Measurements from ENCODE around the gene CNTN4. TPM values are rescaled to one million over a fixed set of nuclear protein-coding genes. Genes with fewer than 3 reads are reported as not detected.

Gene CNTN4
- total RNA-seq, 1 experiment from 2014 or later = 1.6 TPM

DNA sequence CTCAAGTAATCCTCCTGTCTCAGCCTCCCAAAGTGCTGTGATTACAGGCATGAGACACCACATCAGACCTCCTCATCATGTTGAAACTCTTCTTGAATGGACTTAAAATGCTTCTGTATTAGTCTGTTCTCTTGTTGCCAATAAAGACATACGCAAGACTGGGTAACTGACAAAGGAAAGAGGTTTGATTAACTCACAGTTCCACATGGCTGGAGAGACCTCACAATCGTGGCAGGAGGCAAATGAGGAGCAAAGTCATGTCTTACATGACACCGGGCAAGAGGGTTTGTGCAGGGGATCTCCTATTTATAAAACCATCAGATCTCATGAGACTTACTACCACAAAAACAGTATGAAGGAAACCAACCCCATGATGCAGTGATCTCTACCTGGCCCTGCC lies 113.5 kb downstream of the CNTN4 start:
- H3K9ac ChIP-seq (ENCODE audit: extremely low read depth, insufficient read length, low read length) = no peak overlapping the region
- no peak overlapping the region for H3K27ac ChIP-seq (ENCODE audit: insufficient read length, low read depth, low read length)
- Mint-ChIP-seq H3K36me3 (ENCODE audit: insufficient read depth in 1 of 3, low read depth in 3 of 3) (no peaks in the 10 kb centered on the region; a peak in 1 of 7 replicates), H3K9me3 (no peaks in the 10 kb centered on the region), H3K27ac (no peak overlapping the region), H3K4me1 (peaks cover 7 to 12% of the 10 kb centered on the region in 2 experiments; a peak in 3 of 4 replicates), H3K4me3 (no peak overlapping the region), H3K27me3 (ENCODE audit: low read depth) (no peaks in the 10 kb centered on the region)
- H3K79me2 ChIP-seq (ENCODE audit: insufficient read depth, low read length) = no peaks in the 10 kb centered on the region
- no peak overlapping the region for H3K18ac ChIP-seq (ENCODE audit: insufficient read length, low read depth, low read length)
- no peak overlapping the region for H3K23ac ChIP-seq (ENCODE audit: insufficient read length, low read depth, low read length)
- TF ChIP-seq, protein P1, sequence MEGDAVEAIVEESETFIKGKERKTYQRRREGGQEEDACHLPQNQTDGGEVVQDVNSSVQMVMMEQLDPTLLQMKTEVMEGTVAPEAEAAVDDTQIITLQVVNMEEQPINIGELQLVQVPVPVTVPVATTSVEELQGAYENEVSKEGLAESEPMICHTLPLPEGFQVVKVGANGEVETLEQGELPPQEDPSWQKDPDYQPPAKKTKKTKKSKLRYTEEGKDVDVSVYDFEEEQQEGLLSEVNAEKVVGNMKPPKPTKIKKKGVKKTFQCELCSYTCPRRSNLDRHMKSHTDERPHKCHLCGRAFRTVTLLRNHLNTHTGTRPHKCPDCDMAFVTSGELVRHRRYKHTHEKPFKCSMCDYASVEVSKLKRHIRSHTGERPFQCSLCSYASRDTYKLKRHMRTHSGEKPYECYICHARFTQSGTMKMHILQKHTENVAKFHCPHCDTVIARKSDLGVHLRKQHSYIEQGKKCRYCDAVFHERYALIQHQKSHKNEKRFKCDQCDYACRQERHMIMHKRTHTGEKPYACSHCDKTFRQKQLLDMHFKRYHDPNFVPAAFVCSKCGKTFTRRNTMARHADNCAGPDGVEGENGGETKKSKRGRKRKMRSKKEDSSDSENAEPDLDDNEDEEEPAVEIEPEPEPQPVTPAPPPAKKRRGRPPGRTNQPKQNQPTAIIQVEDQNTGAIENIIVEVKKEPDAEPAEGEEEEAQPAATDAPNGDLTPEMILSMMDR (conservative IDR thresholded peaks at IDR 0.05) = no peak
- no peak overlapping the region for H2BK15ac ChIP-seq (ENCODE audit: low read depth, low read length)
- no peaks in the 10 kb centered on the region for H4K20me1 ChIP-seq (ENCODE audit: control insufficient read depth, insufficient read depth, insufficient read length)
- WGBS (ENCODE audit: extremely low coverage, insufficient read length, low lambda C conversion rate) = no CpG with 5 or more reads among the region's 3 CpGs
- H2BK12ac ChIP-seq (ENCODE audit: insufficient read length, low read depth, low read length) = no peak overlapping the region
- H3K14ac ChIP-seq (ENCODE audit: insufficient read depth, low read length) = no peak overlapping the region
- no peak overlapping the region for H4K5ac ChIP-seq (ENCODE audit: insufficient read length, low read depth, low read length)
- no peaks in the 10 kb centered on the region for H3K79me1 ChIP-seq (ENCODE audit: insufficient read depth, low read depth, low read length, poor library complexity, severe bottlenecking)
- DNase-seq = no peak
- no peak overlapping the region for H2BK5ac ChIP-seq (ENCODE audit: insufficient read length, low read length)
- H2AFZ ChIP-seq (ENCODE audit: low read length) = no peak overlapping the region
- H3K4me1 ChIP-seq (ENCODE audit: insufficient read depth, low read length) = no peaks in the 10 kb centered on the region
- H3K4ac ChIP-seq (ENCODE audit: low read depth, low read length) = no peak overlapping the region
- no peak overlapping the region for H3T11ph ChIP-seq (ENCODE audit: low read length)
- no peak overlapping the region for H3K4me2 ChIP-seq (ENCODE audit: insufficient read depth, insufficient read length, low read length)
- H2BK20ac ChIP-seq (ENCODE audit: low read depth, low read length, poor library complexity, severe bottlenecking) = no peak overlapping the region
- no peak overlapping the region for H2BK120ac ChIP-seq (ENCODE audit: low read depth, low read length, poor library complexity, severe bottlenecking)
- no peak overlapping the region for H3K56ac ChIP-seq (ENCODE audit: insufficient read length, low read depth, low read length)
- H2AK5ac ChIP-seq (ENCODE audit: insufficient read length, low read length) = no peak overlapping the region
- no peaks in the 10 kb centered on the region for H3K23me2 ChIP-seq (ENCODE audit: insufficient read length, low read depth, low read length, poor library complexity, severe bottlenecking)
- H4K8ac ChIP-seq (replicated peaks; ENCODE audit: insufficient read length, low read depth, low read length) = no peak overlapping the region
- H3K27me3 ChIP-seq (ENCODE audit: insufficient read depth, low read length) = no peaks in the 10 kb centered on the region
- H3K9me3 ChIP-seq (ENCODE audit: control insufficient read depth, low read depth, low read length) = no peaks in the 10 kb centered on the region
- H4K91ac ChIP-seq (ENCODE audit: insufficient read length, low read depth, low read length) = no peak overlapping the region

Data from H9 (cell line).